ENCODE data around the gene ADRA2B. TPM values are rescaled to one million over a fixed set of nuclear protein-coding genes. Genes with fewer than 3 reads are reported as not detected.

ADRA2B gene
- total RNA-seq, 6 experiments from 2014 or later: 1.7 to 8.1 (median 3.2) TPM

DNA sequence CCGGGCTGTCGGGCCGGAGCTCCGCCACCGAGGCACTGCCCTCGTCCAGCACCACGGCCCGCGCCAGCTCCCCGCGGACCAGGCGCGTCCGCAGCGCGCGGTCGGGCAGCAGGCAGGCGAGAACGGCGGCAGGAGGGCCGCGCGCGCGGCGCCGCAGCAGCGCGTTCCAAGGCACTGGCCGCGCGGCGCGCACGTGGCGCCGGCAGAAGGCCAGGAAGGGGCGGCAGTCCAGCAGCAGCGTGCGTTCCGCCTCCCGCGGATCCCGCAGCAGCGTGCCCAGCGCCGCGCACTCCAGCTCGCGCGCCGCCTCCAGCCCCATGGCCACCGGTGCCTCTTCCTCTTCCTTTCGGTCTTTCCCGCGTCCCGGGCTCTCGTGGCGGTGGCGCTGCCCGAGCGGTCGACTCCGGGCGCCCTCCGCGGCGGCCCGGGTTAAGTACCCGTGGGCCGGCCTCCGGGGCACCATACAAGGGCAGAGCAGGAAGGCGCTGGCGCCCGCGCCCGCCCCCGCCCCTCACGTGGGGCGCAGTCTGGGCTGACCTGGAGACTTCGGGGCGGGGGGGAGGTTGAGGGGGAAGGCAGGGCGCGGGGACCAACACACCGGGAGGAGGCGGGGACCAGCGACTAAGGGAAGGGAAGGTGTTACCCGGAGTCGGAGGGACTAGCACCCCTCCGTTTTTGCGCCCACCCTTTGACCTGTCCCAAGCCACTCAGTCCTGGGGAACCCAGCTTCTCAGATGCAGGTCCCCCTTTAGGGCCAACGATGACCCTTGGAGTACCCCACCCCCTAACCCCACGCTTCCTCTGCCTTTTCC lies 28.9 kb upstream of the ADRA2B start, which contains the start of gene DUSP2:
Gene DUSP2 (minus strand): TSS at position 405 of the 812 bp plus-strand sequence. CDS start 86 bp downstream, at position 319.
- DNase-seq (peak; percentile 74 to 83 (median 77)), ATAC-seq (peak; percentile 74 to 80 (median 77))
- Histone ChIP-seq H3K27me3 (no peaks in the 10 kb centered on the region), H3K4me3 (peak within 1 kb of the TSS; percentile 38 to 65 (median 56)), H3K9me3 (no peaks in the 10 kb centered on the region), H3K36me3 (no peaks in the 10 kb centered on the region), H3K27ac (peak within 1 kb of the TSS in 2 of 3 donors; percentile 22 to 53), H3K4me1 (no peaks in the 10 kb centered on the region)
- intact Hi-C loops (cut with DNase I): no loop called here
- peak; percentile 79 for TF ChIP-seq POLR2A (IDR thresholded peaks at IDR 0.05)
- TF ChIP-seq, protein P1, sequence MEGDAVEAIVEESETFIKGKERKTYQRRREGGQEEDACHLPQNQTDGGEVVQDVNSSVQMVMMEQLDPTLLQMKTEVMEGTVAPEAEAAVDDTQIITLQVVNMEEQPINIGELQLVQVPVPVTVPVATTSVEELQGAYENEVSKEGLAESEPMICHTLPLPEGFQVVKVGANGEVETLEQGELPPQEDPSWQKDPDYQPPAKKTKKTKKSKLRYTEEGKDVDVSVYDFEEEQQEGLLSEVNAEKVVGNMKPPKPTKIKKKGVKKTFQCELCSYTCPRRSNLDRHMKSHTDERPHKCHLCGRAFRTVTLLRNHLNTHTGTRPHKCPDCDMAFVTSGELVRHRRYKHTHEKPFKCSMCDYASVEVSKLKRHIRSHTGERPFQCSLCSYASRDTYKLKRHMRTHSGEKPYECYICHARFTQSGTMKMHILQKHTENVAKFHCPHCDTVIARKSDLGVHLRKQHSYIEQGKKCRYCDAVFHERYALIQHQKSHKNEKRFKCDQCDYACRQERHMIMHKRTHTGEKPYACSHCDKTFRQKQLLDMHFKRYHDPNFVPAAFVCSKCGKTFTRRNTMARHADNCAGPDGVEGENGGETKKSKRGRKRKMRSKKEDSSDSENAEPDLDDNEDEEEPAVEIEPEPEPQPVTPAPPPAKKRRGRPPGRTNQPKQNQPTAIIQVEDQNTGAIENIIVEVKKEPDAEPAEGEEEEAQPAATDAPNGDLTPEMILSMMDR (IDR thresholded peaks at IDR 0.05): no peak
- WGBS (ENCODE audit: insufficient coverage, low coverage, low lambda C conversion rate, missing lambda C conversion rate): 22% methylated on average over 7 of the region's 94 CpGs

DNA sequence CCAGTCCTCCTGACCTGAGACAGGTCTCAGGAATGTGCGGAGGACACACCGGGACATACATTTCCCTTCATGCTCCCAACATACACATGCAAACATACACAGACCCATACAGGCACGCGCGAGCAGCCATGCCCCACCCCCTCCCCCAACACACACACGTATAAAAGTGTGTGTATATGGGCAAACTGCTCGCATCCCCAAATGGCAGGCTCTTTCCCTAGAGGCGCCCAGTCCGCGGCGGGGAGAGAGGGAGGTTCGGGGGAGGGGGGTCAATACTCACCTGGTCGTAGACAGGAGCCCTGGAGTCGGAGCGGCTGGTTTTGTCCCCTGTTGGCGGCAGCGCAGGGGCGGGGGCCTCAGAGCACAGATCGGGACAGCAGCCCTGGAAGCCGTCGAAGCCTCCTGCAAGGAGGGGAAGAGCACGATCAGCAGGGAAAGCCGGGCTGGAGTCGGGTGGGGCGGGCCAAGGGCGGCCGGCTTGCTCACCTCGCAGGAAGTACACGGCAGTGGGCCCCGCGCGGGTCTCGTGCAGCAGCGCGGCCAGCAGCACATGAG lies 28.2 kb upstream of the ADRA2B start:
- H3K27me3 ChIP-seq: no peaks in the 10 kb centered on the region
- no CpG with 5 or more reads among the region's 35 CpGs for WGBS (ENCODE audit: insufficient coverage, low coverage, low lambda C conversion rate, missing lambda C conversion rate)
- ATAC-seq (no peak), DNase-seq (peak in 2 of 3 donors; percentile 49 to 61)
- no peaks in the 10 kb centered on the region for H3K36me3 ChIP-seq
- H3K4me3 ChIP-seq: peak overlapping the region; percentile 38 to 65 (median 56)
- H3K27ac ChIP-seq: peak overlapping the region in 2 of 3 donors; percentile 22 to 53
- intact Hi-C loops (cut with DNase I): no loop called here
- no peak for TF ChIP-seq POLR2A (IDR thresholded peaks at IDR 0.05)
- TF ChIP-seq, protein P1 (IDR thresholded peaks at IDR 0.05): no peak
- no peaks in the 10 kb centered on the region for H3K9me3 ChIP-seq
- H3K4me1 ChIP-seq: no peaks in the 10 kb centered on the region

DNA sequence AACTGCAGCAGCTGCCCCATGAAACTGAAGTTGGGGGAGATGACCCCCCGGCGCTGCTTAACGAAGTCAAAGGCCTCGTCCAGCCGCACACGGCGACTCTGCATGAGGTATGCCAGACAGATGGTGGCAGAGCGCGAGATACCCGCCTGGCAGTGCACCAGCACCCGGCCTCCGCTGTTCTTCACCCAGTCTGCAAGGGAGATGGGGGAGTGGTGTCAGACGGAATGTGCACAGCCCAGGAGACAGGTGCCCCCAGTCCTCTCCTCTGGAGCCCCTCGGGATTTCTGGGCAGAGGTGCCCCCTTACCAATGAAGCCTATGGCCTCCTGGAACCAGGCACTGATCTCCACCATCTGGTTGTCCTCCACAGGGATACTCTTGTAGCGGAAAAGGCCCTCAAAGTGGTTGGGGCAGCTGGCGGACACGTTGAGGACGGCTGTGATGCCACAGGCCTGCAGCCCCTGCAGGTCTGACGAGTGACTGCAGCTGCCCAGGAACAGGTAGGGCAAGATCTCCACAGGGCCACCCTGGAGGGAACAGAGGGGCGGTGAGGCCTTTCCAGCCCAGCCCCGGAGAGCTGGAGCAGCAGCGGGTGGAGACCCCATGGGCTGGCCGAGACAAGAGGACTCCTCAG lies 27.6 kb upstream of the ADRA2B start:
- WGBS (ENCODE audit: insufficient coverage, low coverage, low lambda C conversion rate, missing lambda C conversion rate): 86% methylated on average over 4 of the region's 23 CpGs

DNA sequence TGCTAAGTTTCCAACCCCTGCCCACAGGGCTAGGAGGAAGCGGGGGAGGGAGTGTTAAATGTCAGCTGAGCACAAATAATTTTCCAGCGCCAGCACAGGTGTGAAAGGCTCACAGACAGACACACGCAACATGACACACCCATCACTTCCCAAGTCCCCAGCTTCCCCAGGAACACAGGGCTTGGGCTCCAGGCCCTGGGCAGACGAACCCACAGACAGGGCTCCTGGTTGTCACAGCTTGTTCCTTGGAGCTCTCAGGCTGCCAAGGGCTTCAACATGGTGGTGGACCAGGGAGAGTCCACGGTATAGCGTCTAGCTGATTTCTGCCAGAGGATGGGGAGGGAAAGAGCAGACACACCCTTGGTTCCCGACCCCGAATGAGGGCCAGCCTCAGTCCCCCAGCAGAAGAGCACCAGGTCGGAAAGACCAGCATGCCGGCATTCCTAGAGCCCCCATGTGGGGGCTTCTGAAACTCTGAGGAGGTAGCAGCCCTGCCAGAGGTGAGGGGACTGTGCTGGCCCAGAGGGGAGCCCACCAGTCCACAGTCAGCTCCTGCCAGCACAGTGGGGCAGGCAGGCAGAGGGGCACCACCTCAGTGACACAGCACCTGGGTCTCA lies 27.0 kb upstream of the ADRA2B start:
- H3K9me3 ChIP-seq: no peaks in the 10 kb centered on the region
- ATAC-seq (no peak), DNase-seq (peak in 1 of 3 donors; percentile 28)
- 70% methylated on average over 3 of the region's 10 CpGs for WGBS (ENCODE audit: insufficient coverage, low coverage, low lambda C conversion rate, missing lambda C conversion rate)
- no peaks in the 10 kb centered on the region for H3K36me3 ChIP-seq
- no peak overlapping the region for H3K27ac ChIP-seq
- intact Hi-C loops (cut with DNase I): no loop called here
- H3K4me3 ChIP-seq: no peak overlapping the region
- TF ChIP-seq, protein P1 (IDR thresholded peaks at IDR 0.05): no peak
- TF ChIP-seq POLR2A (IDR thresholded peaks at IDR 0.05): no peak
- no peaks in the 10 kb centered on the region for H3K4me1 ChIP-seq
- no peaks in the 10 kb centered on the region for H3K27me3 ChIP-seq

More for the DNA sequence above, 27.6 kb upstream of the ADRA2B start:
- H3K36me3 ChIP-seq: no peaks in the 10 kb centered on the region
- H3K4me3 ChIP-seq: peak overlapping the region in 1 of 3 donors; percentile 65
- H3K9me3 ChIP-seq: no peaks in the 10 kb centered on the region
- H3K4me1 ChIP-seq: no peaks in the 10 kb centered on the region
- DNase-seq (peak in 2 of 3 donors; percentile 22 to 51), ATAC-seq (no peak)
- TF ChIP-seq POLR2A (IDR thresholded peaks at IDR 0.05): no peak
- TF ChIP-seq, protein P1 (IDR thresholded peaks at IDR 0.05): no peak
- H3K27me3 ChIP-seq: no peaks in the 10 kb centered on the region
- intact Hi-C loops (cut with DNase I): no loop called here
- no peak overlapping the region for H3K27ac ChIP-seq
